ENCODE measurements around the gene MARK2.

The MARK2 gene

DNA sequence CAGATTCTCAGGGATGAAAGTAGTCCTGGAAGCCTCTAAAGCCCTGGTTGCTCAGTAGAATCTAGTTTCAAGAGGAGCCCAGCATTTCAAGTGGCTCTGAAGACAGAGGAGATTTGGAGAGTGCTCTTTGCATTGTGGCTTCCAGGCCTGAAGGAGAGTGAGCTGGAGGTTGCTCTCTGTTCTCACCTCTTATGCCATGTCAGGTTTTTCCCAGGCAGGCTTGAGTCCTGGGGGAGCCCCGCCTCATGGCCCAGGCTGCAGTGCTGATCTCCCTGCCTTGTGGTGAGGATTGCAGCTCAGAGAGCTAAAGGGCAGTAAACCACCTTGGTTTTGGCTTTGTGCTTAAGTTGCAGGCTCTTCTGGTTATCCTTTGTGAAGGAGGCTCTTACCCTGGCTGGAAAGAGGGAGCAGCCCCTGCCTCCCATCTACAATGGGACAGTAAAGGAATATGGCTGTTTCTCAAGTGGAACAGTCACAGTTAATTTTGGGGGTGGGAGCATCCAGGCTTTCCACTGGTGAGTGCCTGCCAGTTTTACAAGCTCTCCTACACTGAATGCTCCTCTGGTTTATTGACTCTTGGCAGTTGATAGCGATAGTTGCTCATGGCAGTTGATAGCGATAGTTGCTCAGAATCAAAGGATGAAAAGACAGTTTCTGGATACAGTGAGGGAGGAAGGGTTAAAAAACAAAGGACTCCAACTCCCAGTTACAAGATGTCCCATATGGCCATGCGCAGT lies 45.5 kb downstream of the MARK2 start:
- H3K4me3 ChIP-seq (ENCODE audit: low read depth, low read length) = no peak overlapping the region
- TF ChIP-seq, protein P1, sequence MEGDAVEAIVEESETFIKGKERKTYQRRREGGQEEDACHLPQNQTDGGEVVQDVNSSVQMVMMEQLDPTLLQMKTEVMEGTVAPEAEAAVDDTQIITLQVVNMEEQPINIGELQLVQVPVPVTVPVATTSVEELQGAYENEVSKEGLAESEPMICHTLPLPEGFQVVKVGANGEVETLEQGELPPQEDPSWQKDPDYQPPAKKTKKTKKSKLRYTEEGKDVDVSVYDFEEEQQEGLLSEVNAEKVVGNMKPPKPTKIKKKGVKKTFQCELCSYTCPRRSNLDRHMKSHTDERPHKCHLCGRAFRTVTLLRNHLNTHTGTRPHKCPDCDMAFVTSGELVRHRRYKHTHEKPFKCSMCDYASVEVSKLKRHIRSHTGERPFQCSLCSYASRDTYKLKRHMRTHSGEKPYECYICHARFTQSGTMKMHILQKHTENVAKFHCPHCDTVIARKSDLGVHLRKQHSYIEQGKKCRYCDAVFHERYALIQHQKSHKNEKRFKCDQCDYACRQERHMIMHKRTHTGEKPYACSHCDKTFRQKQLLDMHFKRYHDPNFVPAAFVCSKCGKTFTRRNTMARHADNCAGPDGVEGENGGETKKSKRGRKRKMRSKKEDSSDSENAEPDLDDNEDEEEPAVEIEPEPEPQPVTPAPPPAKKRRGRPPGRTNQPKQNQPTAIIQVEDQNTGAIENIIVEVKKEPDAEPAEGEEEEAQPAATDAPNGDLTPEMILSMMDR (IDR thresholded peaks at IDR 0.05; ENCODE audit: insufficient read depth, low read depth, low read length, missing control alignments) = no peak
- DNase-seq (ENCODE audit: low read depth) = no peak

GRCh38 chr11:63887386-63887999 lies 48.6 kb downstream of the MARK2 start:
- no peak for DNase-seq (ENCODE audit: low read depth)
- H3K4me3 ChIP-seq (ENCODE audit: low read depth, low read length) = 0 out of 2 replicates have a peak overlapping the region, but pooled peaks have one; percentile 66
- TF ChIP-seq, protein P1 (IDR thresholded peaks at IDR 0.05; ENCODE audit: insufficient read depth, low read depth, low read length, missing control alignments) = no peak

DNA sequence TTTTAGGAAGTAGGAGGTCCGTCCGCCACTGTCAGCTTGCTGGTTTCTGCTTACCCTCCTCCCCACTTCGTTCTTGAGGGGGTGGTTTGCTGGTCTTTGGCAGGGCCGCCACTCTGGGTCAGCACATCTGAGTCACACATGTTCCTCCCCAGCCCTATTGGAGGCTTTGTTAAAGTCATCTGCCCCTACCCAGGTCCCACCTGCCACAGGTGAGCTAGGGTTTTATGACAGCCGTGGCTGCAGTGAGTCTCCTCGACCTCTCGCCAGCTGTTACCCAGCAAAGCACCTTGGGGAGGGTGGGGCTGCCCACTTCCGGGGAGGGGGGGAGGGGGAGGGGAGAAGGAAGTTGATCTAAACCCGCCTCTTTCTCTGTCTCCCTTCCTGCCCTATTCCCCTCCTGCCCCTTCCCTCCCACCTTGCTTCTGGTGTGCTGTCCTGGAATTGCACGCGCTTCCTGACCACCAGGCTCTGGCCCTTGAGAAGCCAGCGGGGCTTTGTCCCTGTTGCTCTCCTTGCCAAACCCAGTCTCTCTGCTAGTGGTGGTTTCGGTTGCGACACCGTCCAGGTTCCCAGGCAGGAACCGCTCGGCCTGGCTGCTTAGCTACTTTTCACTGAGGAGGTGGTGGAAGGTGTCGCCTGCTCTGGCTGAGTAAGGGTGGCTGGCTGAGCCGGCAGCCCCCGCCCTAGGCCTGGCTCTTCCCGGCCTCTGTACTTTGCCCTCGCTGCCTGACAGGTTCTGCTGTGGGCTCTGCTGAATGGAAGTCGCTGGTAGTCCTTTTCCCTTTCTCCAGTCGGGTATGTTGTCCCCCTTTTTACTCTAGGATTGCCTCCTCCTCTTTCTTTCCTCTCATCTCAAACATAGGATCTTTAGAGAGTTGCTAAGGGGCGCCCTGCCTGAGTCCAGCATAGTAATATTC lies 49.5 kb downstream of the MARK2 start:
- peak; percentile 82 for DNase-seq (ENCODE audit: low read depth)
- peak overlapping the region; percentile 66 for H3K4me3 ChIP-seq (ENCODE audit: low read depth, low read length)
- TF ChIP-seq, protein P1 (IDR thresholded peaks at IDR 0.05; ENCODE audit: insufficient read depth, low read depth, low read length, missing control alignments) = no peak

- DNase-seq (ENCODE audit: low read depth) = no peak
- TF ChIP-seq, protein P1 (IDR thresholded peaks at IDR 0.05; ENCODE audit: insufficient read depth, low read depth, low read length, missing control alignments) = no peak
- H3K4me3 ChIP-seq (ENCODE audit: low read depth, low read length) = peak overlapping the region; percentile 66; the same call in 1 of the 2 replicates
Measured at GRCh38 chr11:63889344-63889743, 50.4 kb downstream of the MARK2 start.

GRCh38 chr11:63890368-63890767 lies 51.5 kb downstream of the MARK2 start:
- H3K4me3 ChIP-seq (ENCODE audit: low read depth, low read length) = no peak overlapping the region
- DNase-seq (ENCODE audit: low read depth) = no peak
- TF ChIP-seq, protein P1 (IDR thresholded peaks at IDR 0.05; ENCODE audit: insufficient read depth, low read depth, low read length, missing control alignments) = no peak

DNA sequence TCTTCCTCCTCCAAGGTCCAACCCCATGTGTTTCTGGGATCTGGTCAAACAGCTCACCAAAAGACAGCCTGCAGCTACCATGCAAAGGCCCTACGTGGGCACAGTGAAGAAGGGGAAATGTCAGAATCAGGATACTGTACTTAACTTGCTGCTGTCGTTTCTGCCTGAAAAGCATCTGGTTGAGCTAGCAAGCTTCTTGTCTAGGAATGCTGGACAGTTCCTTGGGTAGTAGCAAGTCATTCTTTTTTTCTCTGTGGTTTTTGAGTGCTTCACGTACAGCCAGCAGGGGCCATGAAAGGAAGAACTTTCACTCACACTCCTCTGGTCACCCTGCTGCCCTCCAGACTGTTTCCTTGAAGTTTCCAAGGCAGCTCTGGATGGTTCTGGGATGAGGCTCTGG lies 53.3 kb downstream of the MARK2 start:
- DNase-seq (ENCODE audit: low read depth) = peak; percentile 20
- no peak overlapping the region for H3K4me3 ChIP-seq (ENCODE audit: low read depth, low read length)
- TF ChIP-seq, protein P1 (IDR thresholded peaks at IDR 0.05; ENCODE audit: insufficient read depth, low read depth, low read length, missing control alignments) = no peak

Data from GM12865 (cell line).